Neural progenitor cell (in vitro differentiated cells): ENCODE measurements around the gene FAM3C. TPM values are rescaled to one million over a fixed set of nuclear protein-coding genes. Genes with fewer than 3 reads are reported as not detected.

ENCODE experiments used
- DNase-seq: peaks from one replicate; pipeline ENCODE4 v3.0.0-alpha.2; 2016; ENCODE audit warnings: low spot score
- H2AFZ ChIP-seq: fragments of 200-600 bp; sonication (generic); replicated peaks from 2 replicates; pipeline ENCODE4 v1.6.1; 2016; ENCODE audit warnings: antibody characterized with exemption
- H3F3A ChIP-seq: fragments of 200-600 bp; sonication (generic); 2 replicates; pipeline ENCODE4 v1.6.1; 2016; ENCODE audit warnings: antibody characterized with exemption, low read depth
- H3K27ac ChIP-seq: fragments of 200-600 bp; sonication (generic); 2 replicates; pipeline ENCODE4 v1.5.1; 2016; ENCODE audit warnings: mild to moderate bottlenecking
- H3K27me3 ChIP-seq: fragments of 200-600 bp; sonication (generic); 2 replicates; pipeline ENCODE4 v1.6.1; 2016; ENCODE audit warnings: mild to moderate bottlenecking, moderate library complexity
- H3K36me3 ChIP-seq: fragments of 200-600 bp; sonication (generic); 2 replicates; pipeline ENCODE4 v1.5.1; 2016
- H3K4me1 ChIP-seq: fragments of 200-600 bp; sonication (generic); 2 replicates; pipeline ENCODE4 v1.6.1; 2016; ENCODE audit warnings: mixed run types
- H3K4me2 ChIP-seq: fragments of 200-600 bp; sonication (generic); 2 replicates; pipeline ENCODE4 v1.6.1; 2016
- H3K4me3 ChIP-seq: fragments of 200-600 bp; sonication (generic); 2 replicates; pipeline ENCODE4 v1.5.1; 2016
- H3K79me2 ChIP-seq: fragments of 200-600 bp; sonication (generic); 2 replicates; pipeline ENCODE4 v1.6.1; 2016; ENCODE audit warnings: low read depth
- H3K9ac ChIP-seq: fragments of 200-600 bp; sonication (generic); 2 replicates; pipeline ENCODE4 v1.6.1; 2016
- H3K9me3 ChIP-seq: fragments of 200-600 bp; sonication (generic); 2 replicates; pipeline ENCODE4 v1.5.1; 2016; ENCODE audit warnings: low read depth
- H4K20me1 ChIP-seq: fragments of 200-600 bp; sonication (generic); 2 replicates; pipeline ENCODE4 v1.6.1; 2016; ENCODE audit warnings: low read depth
- H3K27ac Mint-ChIP-seq: 3 replicates; pipeline ENCODE4 v1.8.0; 2021; ENCODE audit warnings: mixed read lengths
- H3K27me3 Mint-ChIP-seq: 2 replicates; pipeline ENCODE4 v1.8.0; 2022; ENCODE audit warnings: low read depth, mild to moderate bottlenecking, inconsistent platforms, moderate library complexity, mixed read lengths; ENCODE audit not compliant: insufficient read depth
- H3K36me3 Mint-ChIP-seq: 3 replicates; pipeline ENCODE4 v1.8.0; 2021; ENCODE audit warnings: mixed read lengths
- H3K4me1 Mint-ChIP-seq: 3 replicates; pipeline ENCODE4 v1.8.0; 2021; ENCODE audit warnings: mixed read lengths
- H3K4me3 Mint-ChIP-seq: 3 replicates; pipeline ENCODE4 v1.8.0; 2021; ENCODE audit warnings: mild to moderate bottlenecking, moderate library complexity, mixed read lengths
- H3K9me3 Mint-ChIP-seq: 3 replicates; pipeline ENCODE4 v1.8.0; 2020; ENCODE audit warnings: mixed read lengths
- EZH2 ChIP-seq: fragments of 200-600 bp; sonication (generic); IDR thresholded peaks from 2 replicates; pipeline ENCODE4 v1.6.1; 2017; ENCODE audit warnings: antibody characterized with exemption, mild to moderate bottlenecking, moderate library complexity
- EZH2phosphoT487 ChIP-seq: fragments of 200-600 bp; sonication (generic); IDR thresholded peaks from 2 replicates; pipeline ENCODE4 v1.6.1; 2017; ENCODE audit warnings: antibody characterized with exemption
- total RNA-seq: library from RNA; depleted of rRNA; stranded (reverse); fragments of >200 nt; gene quantifications from 2 replicates; pipeline ENCODE4 v1.2.3, GENCODE V29; 2015; ENCODE audit warnings: low replicate concordance
- TF ChIP-seq, protein P1 (sequence below): fragments of 200-600 bp; sonication (generic); IDR thresholded peaks from 2 replicates; pipeline ENCODE4 v1.5.1; 2017; ENCODE audit warnings: antibody characterized with exemption, mild to moderate bottlenecking

Gene FAM3C
- total RNA-seq, 1 donor from 2014 or later: 96.7 TPM

GRCh38 chr7:121344497-121344896 is 51.6 kb downstream of the FAM3C start:
- Histone ChIP-seq H3K79me2 (no peaks in the 10 kb centered on the region), H3K27ac (no peak overlapping the region), H2AFZ (no peak overlapping the region), H3K36me3 (no peaks in the 10 kb centered on the region), H3K4me1 (no peaks in the 10 kb centered on the region), H3K4me2 (no peak overlapping the region), H3K4me3 (no peak overlapping the region), H4K20me1 (no peaks in the 10 kb centered on the region), H3K9ac (no peak overlapping the region), H3F3A (no peaks in the 10 kb centered on the region), H3K9me3 (no peaks in the 10 kb centered on the region), H3K27me3 (no peaks in the 10 kb centered on the region)
- H3K4me1 Mint-ChIP-seq: peaks cover 5% of the 10 kb centered on the region
- TF ChIP-seq EZH2phosphoT487 (no peak), EZH2 (no peak)
- TF ChIP-seq, protein P1, sequence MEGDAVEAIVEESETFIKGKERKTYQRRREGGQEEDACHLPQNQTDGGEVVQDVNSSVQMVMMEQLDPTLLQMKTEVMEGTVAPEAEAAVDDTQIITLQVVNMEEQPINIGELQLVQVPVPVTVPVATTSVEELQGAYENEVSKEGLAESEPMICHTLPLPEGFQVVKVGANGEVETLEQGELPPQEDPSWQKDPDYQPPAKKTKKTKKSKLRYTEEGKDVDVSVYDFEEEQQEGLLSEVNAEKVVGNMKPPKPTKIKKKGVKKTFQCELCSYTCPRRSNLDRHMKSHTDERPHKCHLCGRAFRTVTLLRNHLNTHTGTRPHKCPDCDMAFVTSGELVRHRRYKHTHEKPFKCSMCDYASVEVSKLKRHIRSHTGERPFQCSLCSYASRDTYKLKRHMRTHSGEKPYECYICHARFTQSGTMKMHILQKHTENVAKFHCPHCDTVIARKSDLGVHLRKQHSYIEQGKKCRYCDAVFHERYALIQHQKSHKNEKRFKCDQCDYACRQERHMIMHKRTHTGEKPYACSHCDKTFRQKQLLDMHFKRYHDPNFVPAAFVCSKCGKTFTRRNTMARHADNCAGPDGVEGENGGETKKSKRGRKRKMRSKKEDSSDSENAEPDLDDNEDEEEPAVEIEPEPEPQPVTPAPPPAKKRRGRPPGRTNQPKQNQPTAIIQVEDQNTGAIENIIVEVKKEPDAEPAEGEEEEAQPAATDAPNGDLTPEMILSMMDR: no peak
- H3K27ac Mint-ChIP-seq: no peak overlapping the region
- no peaks in the 10 kb centered on the region for H3K9me3 Mint-ChIP-seq
- no peak overlapping the region for H3K4me3 Mint-ChIP-seq
- peaks cover 15% of the 10 kb centered on the region for H3K36me3 Mint-ChIP-seq
- peaks cover 3% of the 10 kb centered on the region for H3K27me3 Mint-ChIP-seq
- DNase-seq: no peak

GRCh38 chr7:121344093-121344492 is 52.0 kb downstream of the FAM3C start:
- H3K4me3 Mint-ChIP-seq: no peak overlapping the region
- no peak for DNase-seq
- H3K27me3 Mint-ChIP-seq: peaks cover 3% of the 10 kb centered on the region
- H3K9me3 Mint-ChIP-seq: no peaks in the 10 kb centered on the region
- no peak overlapping the region for H3K9ac ChIP-seq
- H3K27me3 ChIP-seq: no peaks in the 10 kb centered on the region
- peaks cover 5% of the 10 kb centered on the region for H3K4me1 Mint-ChIP-seq
- no peaks in the 10 kb centered on the region for H4K20me1 ChIP-seq
- no peak overlapping the region for H3K27ac Mint-ChIP-seq
- no peak overlapping the region for H3K4me3 ChIP-seq
- no peak overlapping the region for H3K4me2 ChIP-seq
- H3K4me1 ChIP-seq: no peaks in the 10 kb centered on the region
- H3K79me2 ChIP-seq: no peaks in the 10 kb centered on the region
- no peak overlapping the region for H3K27ac ChIP-seq
- H3F3A ChIP-seq: no peaks in the 10 kb centered on the region
- H3K9me3 ChIP-seq: no peaks in the 10 kb centered on the region
- TF ChIP-seq EZH2 (no peak), EZH2phosphoT487 (no peak)
- no peak overlapping the region for H2AFZ ChIP-seq
- H3K36me3 Mint-ChIP-seq: peaks cover 15% of the 10 kb centered on the region
- no peaks in the 10 kb centered on the region for H3K36me3 ChIP-seq

- Histone ChIP-seq H3K9ac (no peak overlapping the region), H3F3A (no peaks in the 10 kb centered on the region), H3K4me1 (no peaks in the 10 kb centered on the region), H3K79me2 (no peaks in the 10 kb centered on the region), H2AFZ (no peak overlapping the region), H3K9me3 (no peaks in the 10 kb centered on the region), H3K36me3 (no peaks in the 10 kb centered on the region), H3K27me3 (no peaks in the 10 kb centered on the region), H3K4me3 (no peak overlapping the region), H4K20me1 (no peaks in the 10 kb centered on the region), H3K4me2 (no peak overlapping the region), H3K27ac (no peak overlapping the region)
- Mint-ChIP-seq H3K36me3 (peaks cover 15% of the 10 kb centered on the region), H3K9me3 (no peaks in the 10 kb centered on the region), H3K27me3 (peaks cover 4% of the 10 kb centered on the region), H3K4me3 (no peak overlapping the region), H3K27ac (no peak overlapping the region), H3K4me1 (peaks cover 5% of the 10 kb centered on the region)
- no peak for TF ChIP-seq EZH2phosphoT487
- DNase-seq: no peak
These were observed 52.8 kb downstream of the FAM3C start for GRCh38 chr7:121343302-121343701.

DNA sequence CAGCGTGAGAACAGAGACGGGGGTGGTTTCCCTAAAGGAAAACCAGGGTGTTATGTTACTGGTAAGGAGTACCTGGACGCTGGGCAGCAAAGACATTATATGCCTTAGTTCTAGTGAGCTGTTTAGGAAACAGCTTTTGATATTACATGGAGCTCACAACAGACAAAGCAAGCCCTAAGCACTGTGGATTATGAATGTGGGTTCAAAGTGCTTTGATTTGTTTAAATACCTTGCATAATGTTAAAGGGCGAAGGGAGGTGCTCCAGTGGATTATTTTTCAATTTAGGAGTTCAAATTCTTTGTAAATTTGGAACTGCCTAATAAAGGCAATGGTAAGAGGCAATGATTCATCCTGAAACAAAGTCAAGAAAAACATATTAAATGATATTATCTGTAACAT is 53.5 kb downstream of the FAM3C start:
- H3F3A ChIP-seq: no peaks in the 10 kb centered on the region
- no peak overlapping the region for H3K4me2 ChIP-seq
- Mint-ChIP-seq H3K27me3 (peaks cover 5% of the 10 kb centered on the region), H3K4me1 (peaks cover 5% of the 10 kb centered on the region), H3K4me3 (no peak overlapping the region), H3K36me3 (peaks cover 15% of the 10 kb centered on the region), H3K27ac (no peak overlapping the region), H3K9me3 (no peaks in the 10 kb centered on the region)
- no peaks in the 10 kb centered on the region for H3K4me1 ChIP-seq
- H3K27ac ChIP-seq: no peak overlapping the region
- no peak overlapping the region for H3K4me3 ChIP-seq
- DNase-seq: no peak
- no peak overlapping the region for H2AFZ ChIP-seq
- H3K79me2 ChIP-seq: no peaks in the 10 kb centered on the region
- no peak overlapping the region for H3K9ac ChIP-seq
- no peaks in the 10 kb centered on the region for H3K27me3 ChIP-seq
- no peaks in the 10 kb centered on the region for H3K36me3 ChIP-seq
- no peak for TF ChIP-seq EZH2
- TF ChIP-seq, protein P1: no peak
- TF ChIP-seq EZH2phosphoT487: no peak
- no peaks in the 10 kb centered on the region for H3K9me3 ChIP-seq
- H4K20me1 ChIP-seq: no peaks in the 10 kb centered on the region
